NCI-H2196 (cell line): Measurements from ENCODE around the gene RETREG1.
"Not testable (repeated sequence)": the region's sequence is repeated elsewhere in the genome, so short reads cannot be mapped to it uniquely, and the experiment has no call there.

Experiments used
- DNase-seq: peaks from one replicate; lab custom pipeline; 2025; ENCODE audit not compliant: unreplicated experiment; lab: John Stamatoyannopoulos, UW

The RETREG1 gene

DNA sequence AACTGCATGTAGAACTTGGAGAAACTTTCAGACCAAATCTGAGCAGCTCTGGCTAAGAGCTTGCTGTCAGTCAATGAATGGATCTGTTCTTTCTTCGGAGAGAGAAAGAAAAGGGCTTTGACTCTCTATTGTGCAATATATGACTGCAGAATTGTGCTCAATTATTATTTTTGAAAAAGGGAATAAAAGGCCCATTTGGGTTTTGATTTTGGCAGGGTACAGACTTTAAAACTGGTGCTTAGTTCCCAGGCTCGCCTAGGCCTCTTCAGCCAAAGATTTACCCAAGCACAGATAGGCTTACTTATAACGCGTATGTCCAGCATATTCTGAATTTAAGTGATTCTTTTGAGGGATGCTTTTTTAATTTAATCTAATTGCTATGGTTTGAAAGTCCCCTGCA lies 59.3 kb downstream of the RETREG1 start:
- DNase-seq, result no peak

DNA sequence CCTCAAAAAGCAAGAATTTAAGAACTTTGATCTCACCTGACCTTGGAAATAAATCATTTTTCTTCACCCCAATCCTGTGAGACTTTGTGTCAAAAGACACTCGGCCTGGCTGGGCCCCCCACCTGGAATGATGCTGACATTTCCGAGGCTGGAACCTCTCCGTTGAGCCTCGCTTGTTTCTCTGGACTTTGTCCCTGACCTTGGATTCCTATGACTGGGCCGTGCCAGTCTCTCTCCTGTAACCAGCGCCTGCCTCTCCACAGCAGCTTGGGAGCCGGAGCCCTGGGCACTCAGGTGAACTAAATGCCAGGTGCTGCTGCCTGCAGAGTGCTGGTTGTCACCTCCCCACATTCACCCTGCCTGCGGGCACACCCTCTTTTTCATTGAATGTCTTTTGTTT lies 62.7 kb downstream of the RETREG1 start:
- DNase-seq, result no peak

DNA sequence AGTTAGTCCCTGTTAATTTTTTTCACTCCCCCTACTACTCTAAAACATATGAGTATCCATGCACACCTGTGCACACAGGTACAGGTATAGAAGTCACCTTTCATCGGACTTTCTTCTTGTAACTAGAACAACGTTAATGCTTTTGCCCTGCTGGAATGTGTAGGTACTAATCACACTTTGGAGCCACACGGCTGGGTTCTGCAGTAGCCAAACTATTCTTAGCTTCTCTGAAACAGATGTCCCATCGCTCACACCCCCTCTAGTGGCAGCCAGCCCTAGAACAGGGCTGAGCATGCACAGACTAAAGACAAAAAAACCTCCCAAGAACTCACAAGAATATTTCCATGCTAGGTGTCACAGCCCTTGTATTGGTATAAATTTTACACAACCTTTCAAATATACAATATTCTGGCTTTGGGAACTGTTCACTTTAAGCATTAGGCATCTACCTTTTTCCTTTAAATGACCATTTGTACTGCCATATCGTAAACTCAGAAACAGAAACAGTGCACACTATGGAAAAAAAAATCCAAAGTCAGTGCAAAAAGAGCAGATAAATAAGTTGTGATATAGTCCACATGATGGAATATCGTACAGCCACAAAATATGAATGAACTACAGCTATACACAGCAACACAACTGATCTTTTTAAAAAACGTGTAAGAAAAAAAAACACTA lies 64.0 kb downstream of the RETREG1 start:
- DNase-seq, result no peak

DNA sequence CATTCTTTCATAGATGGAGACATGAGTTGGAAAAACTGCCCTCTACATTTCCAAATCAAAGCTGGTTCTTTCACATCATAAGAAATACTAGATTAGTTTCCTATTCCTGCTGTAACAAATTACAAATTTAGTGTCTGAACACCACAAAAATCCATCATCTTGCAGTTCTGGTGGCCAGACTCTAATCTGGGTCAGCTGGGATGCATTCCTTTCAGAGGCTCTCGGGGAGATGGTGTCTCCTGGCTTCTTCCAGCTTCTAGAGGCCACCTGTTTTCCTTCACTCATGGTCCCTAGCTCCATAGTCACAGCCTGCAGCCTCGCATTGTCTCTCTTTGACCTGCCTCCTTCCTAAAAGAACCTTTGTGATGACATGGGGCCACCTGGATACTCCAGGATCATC lies 65.2 kb downstream of the RETREG1 start:
- no peak for DNase-seq

DNA sequence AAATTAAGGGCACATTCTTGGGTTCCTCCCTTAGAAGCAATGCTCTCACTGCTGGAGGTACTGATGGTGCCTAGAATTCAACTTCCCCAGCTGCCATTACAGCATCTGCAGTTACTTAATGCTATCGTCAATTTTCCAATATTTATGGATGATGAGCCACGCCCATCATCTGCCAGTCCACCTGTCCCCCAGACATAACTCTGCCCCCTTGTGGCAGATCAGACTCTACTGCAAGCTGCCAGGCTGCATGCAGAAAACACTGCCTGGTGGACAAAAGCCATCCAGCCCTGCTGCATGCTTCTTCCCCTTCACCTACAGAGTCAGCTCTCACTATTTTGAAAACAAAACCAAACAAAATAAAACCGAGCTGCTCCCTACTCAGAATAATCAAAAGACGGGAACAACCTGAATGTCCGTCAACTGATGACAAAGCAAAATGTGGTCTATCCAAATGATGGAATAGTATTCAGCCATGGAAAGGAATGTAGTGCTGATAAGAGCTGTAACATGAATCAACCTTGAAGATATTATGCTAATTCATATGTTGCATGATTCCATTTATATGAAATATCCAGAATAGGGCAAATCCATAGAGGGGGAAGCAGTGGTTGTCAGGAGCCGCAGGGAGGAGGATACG lies 66.4 kb downstream of the RETREG1 start:
- no peak for DNase-seq

DNA sequence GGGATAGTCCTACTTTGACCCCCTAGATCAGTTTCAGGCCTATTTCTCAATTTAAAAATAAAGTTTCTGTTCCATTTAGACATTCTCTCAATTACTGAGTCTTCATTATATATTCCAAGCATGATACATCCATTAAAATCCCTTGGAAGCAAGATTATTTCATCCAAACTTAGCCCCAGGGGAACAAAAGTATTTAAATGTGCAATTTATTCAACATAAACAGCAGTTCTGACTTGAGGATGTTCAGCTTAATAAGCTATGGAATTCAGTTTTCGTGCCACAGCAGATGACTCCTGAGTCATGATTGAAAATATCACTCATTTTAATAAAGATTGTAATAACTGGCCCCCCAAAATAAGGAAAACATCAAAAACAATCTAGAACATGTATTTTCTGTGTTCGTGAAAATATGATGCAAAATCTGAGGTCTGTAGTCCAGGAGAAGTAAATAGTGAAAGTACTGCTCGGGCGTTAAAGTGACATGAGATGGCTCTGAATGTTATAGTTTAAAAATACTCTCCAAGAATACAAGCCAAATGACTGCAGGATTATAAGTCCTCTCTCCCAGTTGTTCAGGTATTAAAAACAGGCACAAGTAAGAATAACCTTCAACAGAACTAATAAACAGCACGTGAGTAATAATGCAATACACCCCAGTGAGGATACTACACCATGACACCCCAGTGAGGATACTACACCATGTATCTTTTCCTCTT lies 67.1 kb downstream of the RETREG1 start:
- no peak for DNase-seq

DNA sequence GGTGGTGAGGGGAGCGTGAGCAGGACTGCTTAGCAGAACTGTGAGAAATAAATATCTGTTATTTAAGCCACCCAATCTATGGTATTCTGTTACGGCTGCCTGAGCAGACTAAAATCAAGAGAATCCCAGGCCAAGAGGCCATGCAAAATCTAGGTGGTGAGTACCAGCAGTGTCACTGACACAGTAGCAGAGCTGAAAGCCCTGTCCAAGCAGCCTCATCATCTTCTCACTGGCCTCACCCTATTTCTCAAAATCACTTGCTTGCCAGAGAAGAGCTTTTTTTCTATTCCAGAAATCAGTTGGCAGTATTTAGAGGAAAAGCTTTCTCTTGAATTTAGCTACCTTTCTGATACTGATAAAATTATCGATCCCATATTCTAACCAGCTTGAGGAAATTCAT lies 68.0 kb downstream of the RETREG1 start:
- DNase-seq, result no peak

DNA sequence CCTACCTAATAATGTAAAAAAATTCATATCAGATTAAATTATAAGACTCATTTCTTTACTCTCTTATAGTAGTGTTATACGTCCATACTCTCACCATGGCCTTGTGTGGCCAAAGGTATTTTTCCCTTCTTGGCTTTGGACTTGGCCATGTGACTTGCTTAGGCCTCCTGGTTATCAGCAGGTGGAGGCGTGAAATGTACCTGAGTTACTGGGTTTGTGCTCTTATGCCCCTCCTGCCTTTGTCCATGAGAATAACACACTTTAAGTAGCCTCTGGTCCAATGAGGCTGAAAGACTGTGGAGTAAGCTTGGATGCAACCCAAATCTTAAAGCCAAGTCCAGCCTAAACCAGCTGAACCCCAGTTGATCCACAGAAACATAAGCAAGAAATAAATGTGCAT lies 68.7 kb downstream of the RETREG1 start:
- no peak for DNase-seq

DNA sequence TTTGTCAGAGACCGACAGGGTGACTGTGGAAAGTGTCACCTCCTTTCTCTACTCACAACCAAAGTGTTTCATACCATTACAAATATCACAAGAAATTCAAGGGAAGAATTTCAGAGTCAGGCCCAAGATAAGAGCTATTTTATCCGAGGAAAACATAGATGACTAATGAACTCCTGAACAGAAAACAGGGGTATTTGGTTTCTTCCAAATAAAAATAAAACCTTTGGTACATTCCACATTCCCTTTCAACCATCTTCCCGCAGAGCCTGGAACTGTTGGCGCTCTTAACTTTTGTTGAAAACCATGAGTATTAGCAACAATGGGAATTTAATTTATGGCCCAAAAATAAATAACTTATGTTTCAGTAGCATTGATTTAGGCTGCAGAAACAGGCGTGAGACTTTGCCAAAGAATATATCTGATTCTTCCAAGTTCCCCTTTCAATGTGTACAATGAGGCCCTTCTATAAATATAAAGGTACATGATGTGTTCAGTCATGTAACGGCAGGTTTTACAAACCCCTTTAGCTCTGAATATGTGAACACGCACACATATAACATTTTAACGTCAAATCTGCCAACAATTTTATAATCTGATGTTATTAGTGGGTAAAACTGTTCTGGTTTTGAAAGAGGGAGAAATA lies 69.5 kb downstream of the RETREG1 start:
- no peak for DNase-seq

DNA sequence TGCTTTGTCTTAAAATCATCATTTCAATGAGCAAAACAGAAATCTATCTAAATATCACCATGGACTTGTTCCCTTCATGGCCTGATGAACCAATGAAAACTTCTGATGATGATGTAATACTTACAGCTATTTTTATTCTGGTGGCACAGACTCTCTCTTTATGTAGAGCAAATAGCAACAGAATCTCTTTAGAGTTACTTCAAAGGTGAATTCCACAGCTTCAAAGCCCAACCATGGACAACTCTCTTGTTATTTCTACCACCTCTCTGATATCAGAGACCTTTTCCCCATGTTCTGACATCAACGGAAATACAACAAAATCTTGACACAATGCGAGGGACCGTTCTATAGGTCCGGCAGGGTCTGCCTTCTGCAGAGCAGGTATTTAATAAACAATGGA lies 70.1 kb downstream of the RETREG1 start:
- DNase-seq, result no peak

DNA sequence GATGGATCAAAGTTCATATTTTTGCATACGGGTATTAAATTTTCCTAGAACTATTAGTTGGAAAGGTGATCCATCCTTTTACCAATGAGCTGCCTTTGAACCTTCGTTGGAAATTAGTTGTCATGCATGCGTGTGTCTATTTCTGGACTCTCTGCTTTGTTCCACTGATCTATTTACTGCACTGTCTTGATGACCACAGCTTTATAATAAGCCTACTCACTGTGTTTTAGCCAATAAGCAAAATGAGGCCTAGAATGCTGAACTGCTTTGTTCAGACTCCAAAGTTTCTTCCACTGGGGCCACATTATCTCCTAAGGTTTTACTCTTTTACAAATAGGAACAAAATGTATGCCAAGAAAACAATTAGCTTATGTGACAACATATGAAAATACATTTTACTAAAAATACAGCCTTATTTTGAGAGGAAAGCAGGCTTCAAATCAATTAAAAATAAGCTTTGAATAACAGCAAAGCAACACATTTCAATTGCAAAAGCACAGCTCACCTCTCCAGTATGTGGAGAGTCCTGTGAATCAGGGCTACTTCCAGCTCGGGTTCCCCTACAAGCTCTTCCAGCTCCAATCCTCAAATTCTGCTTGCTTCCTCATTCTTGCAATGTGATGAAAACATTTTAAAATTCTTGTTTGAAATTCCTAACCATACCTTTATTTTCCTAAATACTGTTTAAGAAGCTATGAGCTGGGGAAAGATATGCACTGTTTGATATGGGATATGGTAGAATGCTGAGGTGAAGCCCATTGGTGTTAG lies 72.0 kb downstream of the RETREG1 start:
- no peak for DNase-seq

DNA sequence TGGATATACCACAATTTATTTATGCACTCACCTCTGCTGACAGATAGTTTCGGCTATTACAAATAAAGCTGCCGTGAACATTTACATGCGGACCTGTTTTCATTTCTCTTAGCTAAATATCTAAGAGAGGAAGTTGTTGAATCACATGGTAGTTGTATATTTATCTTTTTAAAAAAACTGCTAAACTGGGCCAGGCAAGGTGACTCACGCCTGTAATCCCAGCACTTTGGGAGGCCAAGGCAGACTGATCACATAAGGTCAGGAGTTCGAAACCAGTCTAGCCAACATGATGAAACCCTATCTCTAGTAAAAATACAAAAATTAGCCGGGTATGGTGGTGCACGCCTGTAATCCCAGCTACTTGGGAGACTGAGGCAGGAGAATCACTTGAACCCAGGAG lies 73.6 kb downstream of the RETREG1 start:
- not testable (repeated sequence) for DNase-seq

DNA sequence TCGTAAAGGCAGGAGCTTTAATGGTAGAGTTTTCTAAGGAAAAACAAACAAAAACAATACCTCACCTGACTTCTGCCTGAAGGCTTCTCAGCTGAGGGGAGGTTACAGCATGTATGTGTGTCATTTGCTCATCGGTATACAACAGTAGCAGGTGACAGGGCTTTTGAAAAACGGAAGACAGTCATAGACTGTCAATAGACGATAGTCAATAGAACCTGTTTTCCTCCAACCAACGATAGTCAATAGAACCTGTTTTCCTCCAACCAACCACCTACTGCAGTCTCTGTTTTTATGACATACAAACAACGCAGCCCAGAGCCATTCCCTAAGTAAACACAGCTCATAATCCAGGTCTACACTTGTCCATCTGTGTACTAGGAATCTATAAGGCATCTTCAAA lies 74.6 kb downstream of the RETREG1 start:
- DNase-seq, result no peak

DNA sequence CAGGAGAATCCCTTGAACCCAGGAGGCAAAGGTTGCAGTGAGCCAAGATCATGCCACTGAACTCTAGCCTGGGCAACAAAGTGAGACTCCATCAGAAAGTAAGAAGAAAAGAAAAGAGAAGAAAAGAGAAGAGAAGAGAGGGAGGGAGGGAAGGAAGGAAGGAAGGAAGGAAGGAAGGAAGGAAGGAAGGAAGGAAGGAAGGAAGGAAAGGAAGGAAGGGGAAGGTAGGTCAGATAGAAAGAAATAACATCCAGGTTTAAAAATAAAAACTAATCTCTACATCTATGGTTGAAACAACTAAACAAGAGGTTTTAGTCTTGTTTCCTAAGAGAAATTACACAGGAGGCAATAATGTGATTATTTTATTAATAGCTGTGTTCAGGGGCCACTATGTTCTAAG lies 75.2 kb downstream of the RETREG1 start:
- not testable (repeated sequence) for DNase-seq

DNA sequence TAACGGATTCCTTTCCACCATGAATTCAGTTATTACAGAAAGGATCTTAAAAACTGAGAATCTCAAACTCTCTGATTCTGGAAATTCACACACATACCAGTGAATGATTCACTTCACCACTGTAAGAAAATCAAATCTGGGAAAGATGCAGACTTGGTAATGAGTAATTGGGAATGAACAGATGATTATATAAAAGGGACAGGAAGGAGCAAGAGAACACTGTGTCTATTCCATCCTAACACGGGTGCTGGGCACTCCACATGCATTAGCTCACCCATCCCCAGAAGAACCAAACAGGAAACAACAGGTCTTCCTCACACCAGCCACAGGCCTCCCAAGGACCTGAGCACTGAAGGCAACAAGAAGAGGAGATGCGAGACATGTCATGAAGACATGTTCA lies 76.4 kb downstream of the RETREG1 start:
- no peak for DNase-seq

DNA sequence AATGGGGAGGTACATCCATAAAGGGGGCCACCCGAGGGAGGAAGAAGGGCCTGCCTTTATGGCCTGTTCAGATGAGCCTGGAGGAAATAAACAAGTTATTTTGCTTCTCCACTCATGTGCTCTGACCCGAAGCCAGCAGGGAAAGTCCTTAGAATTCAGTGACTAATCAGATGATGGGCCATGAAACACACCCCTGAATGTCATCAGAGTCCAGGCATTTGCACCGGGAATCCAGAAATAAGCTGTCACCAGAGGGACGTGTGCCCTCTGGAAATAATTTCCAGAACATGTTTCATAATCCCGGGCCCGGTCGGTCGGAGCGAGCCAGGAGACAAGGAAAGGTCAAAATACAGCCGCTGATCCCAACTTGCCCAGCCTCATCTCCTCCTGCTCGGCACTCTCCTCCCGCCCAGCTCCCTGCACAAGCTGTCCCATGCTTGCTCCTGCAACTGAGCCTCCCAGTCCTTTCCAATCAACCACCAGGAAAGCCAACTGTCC lies 77.6 kb downstream of the RETREG1 start:
- DNase-seq, result no peak

DNA sequence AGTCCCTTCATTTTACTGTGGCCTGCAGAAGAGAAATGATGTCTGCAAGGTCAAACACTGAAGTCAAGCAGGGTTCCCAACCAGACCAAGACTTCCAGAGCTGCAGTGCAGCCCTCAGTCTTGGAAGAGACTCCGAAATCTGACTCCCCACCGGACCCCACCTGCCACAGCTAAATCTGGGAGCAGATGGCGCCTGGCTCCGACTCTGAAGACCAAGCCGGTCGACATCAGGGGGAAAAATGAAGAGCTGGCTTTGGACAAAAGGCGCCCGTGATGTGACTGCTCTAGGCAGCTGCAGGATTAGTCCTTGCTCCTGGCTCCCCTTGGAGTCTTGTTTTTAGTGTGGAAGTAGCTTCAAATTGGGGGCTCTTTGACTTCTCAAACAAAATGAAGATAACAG lies 78.8 kb downstream of the RETREG1 start:
- DNase-seq, result no peak

DNA sequence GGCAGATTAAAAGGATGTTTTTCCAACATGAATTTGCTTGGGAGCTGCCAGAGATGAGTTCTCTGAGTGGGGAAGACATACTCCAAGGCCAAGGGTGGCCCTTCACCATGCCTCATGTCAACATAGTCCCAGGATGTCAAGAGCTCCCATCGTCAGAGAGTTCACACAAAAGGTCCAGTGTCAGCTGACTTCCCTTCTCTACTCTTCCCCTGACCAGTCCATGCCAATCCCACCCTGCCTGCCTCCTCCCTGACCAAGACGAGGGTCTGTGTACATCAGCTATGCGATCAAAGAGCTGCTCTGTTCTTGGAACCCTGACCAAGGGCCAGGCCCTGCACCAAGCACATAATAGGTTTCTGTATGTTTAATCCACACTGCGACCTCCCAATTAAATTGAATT lies 80.0 kb downstream of the RETREG1 start:
- no peak for DNase-seq

DNA sequence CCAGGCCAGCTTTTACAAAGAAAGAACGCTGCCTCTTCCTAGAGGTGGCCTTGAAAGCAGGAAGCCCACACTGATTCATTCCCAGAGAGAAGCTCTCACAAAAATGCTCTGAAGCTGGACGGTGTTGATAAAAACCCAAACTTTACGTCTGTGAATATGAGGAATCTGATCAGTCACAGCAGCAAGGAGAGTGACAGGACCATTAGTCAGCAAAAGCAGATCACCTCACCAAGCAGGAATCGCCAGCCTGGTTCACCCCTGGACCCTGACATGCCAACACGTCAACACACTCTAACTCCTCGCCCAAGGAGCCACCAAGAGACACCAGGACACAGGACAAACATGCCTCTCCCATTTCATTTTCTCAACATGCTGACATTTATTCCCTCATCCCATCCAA lies 80.6 kb downstream of the RETREG1 start:
- no peak for DNase-seq

DNA sequence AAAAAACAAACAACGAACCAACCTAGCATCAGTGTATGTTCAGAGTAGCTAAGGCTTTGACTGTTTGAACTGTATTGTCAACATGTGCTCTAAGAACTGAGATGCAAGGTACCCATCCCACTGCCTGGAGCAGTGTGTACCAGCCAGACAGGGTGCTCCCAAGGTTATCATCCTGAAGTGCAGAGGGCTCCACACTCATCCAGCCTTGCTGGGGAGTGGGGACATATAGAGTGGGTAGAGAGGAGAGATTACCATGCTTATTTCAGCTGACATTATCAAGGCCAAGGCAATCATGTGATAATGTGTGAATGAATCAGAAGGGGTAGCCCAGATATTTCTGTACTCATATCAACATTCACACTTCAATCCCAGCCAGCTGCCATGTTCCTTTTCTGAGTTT lies 82.5 kb downstream of the RETREG1 start:
- DNase-seq, result no peak

DNA sequence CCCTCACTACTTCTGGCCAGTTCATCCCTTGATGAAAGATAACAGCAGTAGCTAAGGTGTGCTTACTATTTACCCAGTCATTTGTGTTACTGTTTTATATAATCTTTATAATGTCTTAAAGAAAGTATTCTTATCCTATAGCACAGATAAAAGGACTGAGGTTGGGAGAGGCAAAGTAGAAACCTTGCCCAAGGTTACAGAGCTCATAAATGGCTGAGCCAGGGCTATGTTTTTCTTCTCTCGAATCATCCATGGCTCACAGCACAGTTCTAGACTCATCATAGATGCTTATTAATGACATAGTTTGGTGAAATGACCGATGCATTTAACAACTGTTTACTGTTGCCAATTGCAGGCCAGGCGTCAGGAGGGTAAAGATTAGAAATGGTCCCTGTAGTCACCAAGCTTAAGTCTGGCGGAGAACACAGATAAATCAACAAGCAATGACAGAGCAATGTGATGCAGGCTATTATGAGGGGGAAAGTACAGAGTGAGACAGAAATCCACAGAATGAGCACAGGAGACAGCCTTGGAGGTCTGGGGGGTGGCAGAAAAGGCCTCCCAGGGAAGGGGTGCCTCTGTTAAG lies 85.6 kb downstream of the RETREG1 start:
- no peak for DNase-seq
